ENCODE data around the gene CLIC6.
"Not testable (repeated sequence)": the region's sequence is repeated elsewhere in the genome, so short reads cannot be mapped to it uniquely, and the experiment has no call there.

Gene CLIC6

GRCh38 chr21:34715985-34716596, 47.3 kb downstream of the CLIC6 start:
- Histone ChIP-seq H3K36me3 (no peaks in the 10 kb centered on the region), H3K9me3 (no peaks in the 10 kb centered on the region), H3K4me1 (ENCODE audit: control insufficient read depth in 1 of 2, insufficient read depth in 1 of 2, low read depth in 1 of 2, low read length in 1 of 2) (no peaks in the 10 kb centered on the region), H3K27me3 (peaks cover 16% of the 10 kb centered on the region), H3K27ac (no peak overlapping the region), H3K4me3 (ENCODE audit: low read depth in 1 of 2, low read length in 1 of 2) (no peak overlapping the region)
- TF ChIP-seq CTCF (IDR thresholded peaks at IDR 0.05), result no peak

- H3K9me3 ChIP-seq, result not testable (repeated sequence)
- peaks cover 17% of the 10 kb centered on the region for H3K27me3 ChIP-seq
These were observed 49.7 kb downstream of the CLIC6 start for GRCh38 chr21:34718529-34718928.

GRCh38 chr21:34722684-34723300, 54.0 kb downstream of the CLIC6 start:
- no peak overlapping the region for H3K27ac ChIP-seq
- H3K4me1 ChIP-seq (ENCODE audit: control insufficient read depth in 1 of 2, insufficient read depth in 1 of 2, low read depth in 1 of 2, low read length in 1 of 2), result no peaks in the 10 kb centered on the region
- no peak overlapping the region for H3K4me3 ChIP-seq (ENCODE audit: low read depth in 1 of 2, low read length in 1 of 2)
- peak; percentile 55 for TF ChIP-seq CTCF (IDR thresholded peaks at IDR 0.05)
- no peaks in the 10 kb centered on the region for H3K9me3 ChIP-seq
- peaks cover 11% of the 10 kb centered on the region for H3K27me3 ChIP-seq
- H3K36me3 ChIP-seq, result no peaks in the 10 kb centered on the region

More at GRCh38 chr21:34718529-34718928, 49.7 kb downstream of the CLIC6 start:
- not testable (repeated sequence) for H3K4me1 ChIP-seq (ENCODE audit: control insufficient read depth in 1 of 2, insufficient read depth in 1 of 2, low read depth in 1 of 2, low read length in 1 of 2); H3K4me3 ChIP-seq (ENCODE audit: low read depth in 1 of 2, low read length in 1 of 2); H3K27ac ChIP-seq; H3K36me3 ChIP-seq

- H3K4me3 ChIP-seq (ENCODE audit: low read depth in 1 of 2, low read length in 1 of 2), result no peak overlapping the region
These were observed 55.5 kb downstream of the CLIC6 start for GRCh38 chr21:34724131-34724856.

GRCh38 chr21:34724857-34725195, 56.0 kb downstream of the CLIC6 start:
- no peak overlapping the region for H3K4me3 ChIP-seq (ENCODE audit: low read depth in 1 of 2, low read length in 1 of 2)
- H3K36me3 ChIP-seq, result no peaks in the 10 kb centered on the region
- no peak for TF ChIP-seq CTCF (IDR thresholded peaks at IDR 0.05)
- H3K4me1 ChIP-seq (ENCODE audit: control insufficient read depth in 1 of 2, insufficient read depth in 1 of 2, low read depth in 1 of 2, low read length in 1 of 2), result no peaks in the 10 kb centered on the region
- H3K9me3 ChIP-seq, result no peaks in the 10 kb centered on the region
- no peak overlapping the region for H3K27ac ChIP-seq
- peaks cover 11% of the 10 kb centered on the region for H3K27me3 ChIP-seq

More at GRCh38 chr21:34724131-34724856, 55.5 kb downstream of the CLIC6 start:
- Histone ChIP-seq H3K9me3 (no peaks in the 10 kb centered on the region), H3K27ac (no peak overlapping the region), H3K4me1 (ENCODE audit: control insufficient read depth in 1 of 2, insufficient read depth in 1 of 2, low read depth in 1 of 2, low read length in 1 of 2) (no peaks in the 10 kb centered on the region), H3K36me3 (no peaks in the 10 kb centered on the region), H3K27me3 (peaks cover 11% of the 10 kb centered on the region)
- no peak for TF ChIP-seq CTCF (IDR thresholded peaks at IDR 0.05)
